ENCODE results near the gene HACD2. TPM values are rescaled to one million over a fixed set of nuclear protein-coding genes. Genes with fewer than 3 reads are reported as not detected.
A peak's percentile ranks its signal among the peaks of the same experiment; 100 is the strongest.

Gene HACD2
- total RNA-seq, 1 donor from 2014 or later = 22.4 TPM

GRCh38 chr3:123571973-123572365, 12.9 kb downstream of the HACD2 start:
- no peak for DNase-seq (ENCODE audit: low read depth in 2 of 2)

GRCh38 chr3:123571264-123571972, 13.4 kb downstream of the HACD2 start:
- no peak for DNase-seq (ENCODE audit: low read depth in 2 of 2)

- no peak for DNase-seq (ENCODE audit: low read depth in 2 of 2)
Observed at GRCh38 chr3:123568875-123569274, 16.0 kb downstream of the HACD2 start.

GRCh38 chr3:123568034-123568433, 16.8 kb downstream of the HACD2 start:
- DNase-seq (ENCODE audit: low read depth in 2 of 2) = no peak

- DNase-seq (ENCODE audit: low read depth in 2 of 2) = no peak
Observed at GRCh38 chr3:123564056-123564455, 20.8 kb downstream of the HACD2 start.

- DNase-seq (ENCODE audit: low read depth in 2 of 2) = no peak
Observed at GRCh38 chr3:123562547-123562946, 22.3 kb downstream of the HACD2 start.

- DNase-seq (ENCODE audit: low read depth in 2 of 2) = peak in 1 of 2 donors; percentile 28
Observed at GRCh38 chr3:123561188-123561587, 23.7 kb downstream of the HACD2 start.

GRCh38 chr3:123559040-123559861, 25.6 kb downstream of the HACD2 start:
- DNase-seq (ENCODE audit: low read depth in 2 of 2) = peak; percentile 64 to 76

- DNase-seq (ENCODE audit: low read depth in 2 of 2) = no peak
Observed at GRCh38 chr3:123553536-123553935, 31.3 kb downstream of the HACD2 start.

GRCh38 chr3:123552768-123553167, 32.1 kb downstream of the HACD2 start:
- no peak for DNase-seq (ENCODE audit: low read depth in 2 of 2)

GRCh38 chr3:123552095-123552714, 32.6 kb downstream of the HACD2 start:
- DNase-seq (ENCODE audit: low read depth in 2 of 2) = peak; percentile 30 to 58

- no peak for DNase-seq (ENCODE audit: low read depth in 2 of 2)
Observed at GRCh38 chr3:123547881-123548519, 36.9 kb downstream of the HACD2 start.

GRCh38 chr3:123546133-123546755, 38.6 kb downstream of the HACD2 start:
- peak in 1 of 2 donors; percentile 12 for DNase-seq (ENCODE audit: low read depth in 2 of 2)

GRCh38 chr3:123543950-123544349, 40.9 kb downstream of the HACD2 start:
- DNase-seq (ENCODE audit: low read depth in 2 of 2) = no peak

- peak; percentile 11 to 48 for DNase-seq (ENCODE audit: low read depth in 2 of 2)
Observed at GRCh38 chr3:123540285-123540684, 44.6 kb downstream of the HACD2 start.

- no peak for DNase-seq (ENCODE audit: low read depth in 2 of 2)
Observed at GRCh38 chr3:123536153-123536895, 48.5 kb downstream of the HACD2 start.

- peak in 1 of 2 donors; percentile 63 for DNase-seq (ENCODE audit: low read depth in 2 of 2)
Observed at GRCh38 chr3:123535580-123535979, 49.3 kb downstream of the HACD2 start.

- no peak for DNase-seq (ENCODE audit: low read depth in 2 of 2)
Observed at GRCh38 chr3:123534264-123534663, 50.6 kb downstream of the HACD2 start.

- DNase-seq (ENCODE audit: low read depth in 2 of 2) = no peak
Observed at GRCh38 chr3:123533554-123534159, 51.2 kb downstream of the HACD2 start.

- DNase-seq (ENCODE audit: low read depth in 2 of 2) = no peak
Observed at GRCh38 chr3:123528130-123528529, 56.7 kb downstream of the HACD2 start.
